ENCODE measurements around the gene ANGPTL7.

The ANGPTL7 gene

DNA sequence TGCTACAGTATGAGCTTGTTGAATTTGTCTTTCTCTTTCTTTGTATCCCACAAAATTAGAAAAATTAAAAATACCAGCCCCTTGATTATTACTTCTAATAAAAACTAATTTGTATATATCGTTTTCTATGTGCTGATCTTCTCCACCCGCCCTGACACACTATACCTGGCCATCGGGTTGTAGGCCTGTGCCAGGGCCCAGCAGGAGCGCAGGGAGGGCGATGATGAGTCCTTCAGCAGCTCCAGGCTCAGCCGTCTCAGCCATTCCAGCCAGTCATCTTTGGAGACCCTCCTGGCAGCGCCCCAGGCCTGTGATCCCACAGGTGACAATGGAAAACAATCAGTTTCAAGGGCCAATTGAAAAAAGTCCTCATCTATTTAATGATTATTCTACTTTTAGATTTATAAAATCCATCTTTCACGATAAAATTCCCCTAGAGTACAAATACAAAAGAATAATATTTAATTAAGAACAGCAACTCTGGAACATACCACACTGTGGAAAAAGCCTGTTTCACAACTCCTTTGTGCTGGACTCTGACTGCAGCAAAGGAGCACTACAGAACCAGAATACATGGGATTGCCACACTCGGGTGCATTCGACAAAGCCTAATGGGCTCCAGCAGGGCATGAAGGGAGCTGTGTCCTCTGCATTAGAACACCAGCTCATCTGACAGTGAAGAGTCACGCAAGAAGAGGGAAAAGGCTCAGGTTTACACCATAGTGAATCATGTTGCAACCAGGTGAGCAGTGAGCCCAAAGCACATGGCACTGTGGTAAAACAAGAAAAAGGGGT is 15.4 kb downstream of the ANGPTL7 start:
- no peak for DNase-seq (ENCODE audit: low read depth in 2 of 2)

DNA sequence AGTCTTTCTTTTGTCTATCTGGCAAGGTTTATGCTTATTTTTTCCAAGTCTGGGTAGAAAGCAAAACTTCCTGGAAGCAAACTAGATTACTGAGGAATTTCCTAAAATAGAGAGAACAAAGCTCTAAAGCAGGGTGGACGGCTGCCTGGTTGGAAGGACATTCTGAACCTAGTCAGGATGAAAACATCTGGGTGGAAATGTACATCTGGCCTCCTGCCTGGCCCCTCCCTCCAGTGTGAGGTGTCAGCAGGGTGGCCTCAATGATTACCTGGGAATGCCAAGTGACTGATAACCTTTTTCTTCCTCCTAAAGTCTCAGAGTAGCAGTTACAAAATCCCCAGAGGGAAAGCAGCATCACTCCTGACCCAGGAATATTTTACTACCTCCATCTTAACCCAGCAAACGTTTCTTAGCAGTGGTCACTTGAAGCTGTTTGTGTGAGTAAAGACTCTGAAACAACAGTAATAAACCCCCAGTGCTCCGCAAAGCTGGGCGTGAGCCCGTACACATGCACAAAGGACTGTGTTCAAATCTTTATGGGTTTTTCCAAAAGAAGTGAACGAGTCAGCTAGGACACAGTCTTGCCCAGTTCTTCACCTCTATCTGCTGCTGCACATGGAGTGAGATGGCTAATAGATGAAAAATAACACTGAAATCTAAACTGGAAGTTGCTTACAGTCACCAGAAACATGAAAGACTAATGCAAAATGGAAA is 18.9 kb downstream of the ANGPTL7 start:
- DNase-seq (ENCODE audit: low read depth in 2 of 2) = no peak

DNA sequence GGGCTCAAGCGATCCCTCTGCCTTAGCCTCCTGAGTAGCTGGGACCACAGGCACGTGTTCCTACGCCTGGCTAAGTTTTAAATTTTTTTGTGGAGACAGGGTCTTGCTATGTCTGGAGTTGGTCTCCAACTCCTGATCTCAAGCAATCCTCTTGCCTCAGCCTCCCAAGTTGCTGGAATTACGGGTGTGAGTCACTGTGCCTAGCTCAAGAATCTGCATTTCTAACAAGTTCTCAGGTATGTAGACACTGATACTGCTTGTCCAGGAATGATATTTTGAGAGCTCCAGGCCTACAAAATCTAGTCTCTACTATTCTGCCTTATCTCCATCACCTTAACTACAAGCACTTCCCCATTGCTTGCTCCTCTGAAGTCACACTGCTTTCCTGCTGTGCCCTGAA is 22.3 kb downstream of the ANGPTL7 start:
- no peak for DNase-seq (ENCODE audit: low read depth in 2 of 2)

DNA sequence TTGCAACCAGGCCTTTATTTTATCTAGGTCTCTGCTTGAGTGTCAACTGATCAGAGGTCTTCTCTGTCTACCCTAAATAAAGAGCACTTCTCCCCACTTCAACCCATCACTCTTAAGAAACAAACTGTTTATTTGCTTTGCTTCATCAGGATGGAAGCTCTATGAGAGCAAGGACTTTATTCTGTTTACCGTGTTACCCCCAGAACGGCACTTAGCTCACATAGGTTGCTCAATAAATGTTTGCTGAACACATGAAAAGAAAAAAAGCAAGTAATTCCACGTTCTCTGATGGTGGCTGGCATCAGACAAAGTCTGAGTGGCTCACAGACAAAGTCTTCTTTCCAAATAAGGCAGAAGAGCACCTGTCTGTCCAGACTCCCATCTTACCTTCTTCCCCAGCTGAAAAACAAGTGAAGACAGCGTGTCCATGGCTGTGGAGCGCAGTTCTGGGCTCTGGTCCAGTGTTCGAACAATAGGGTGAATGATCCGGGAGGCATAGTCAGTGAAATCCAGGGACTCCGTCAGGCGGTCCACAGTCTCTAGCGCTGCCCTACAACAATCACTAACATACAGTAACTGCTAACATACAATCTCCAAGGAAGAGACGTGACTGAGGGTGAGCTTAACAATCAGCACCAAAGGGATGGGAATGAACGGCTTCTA is 22.9 kb downstream of the ANGPTL7 start:
- no peak for DNase-seq (ENCODE audit: low read depth in 2 of 2)

DNA sequence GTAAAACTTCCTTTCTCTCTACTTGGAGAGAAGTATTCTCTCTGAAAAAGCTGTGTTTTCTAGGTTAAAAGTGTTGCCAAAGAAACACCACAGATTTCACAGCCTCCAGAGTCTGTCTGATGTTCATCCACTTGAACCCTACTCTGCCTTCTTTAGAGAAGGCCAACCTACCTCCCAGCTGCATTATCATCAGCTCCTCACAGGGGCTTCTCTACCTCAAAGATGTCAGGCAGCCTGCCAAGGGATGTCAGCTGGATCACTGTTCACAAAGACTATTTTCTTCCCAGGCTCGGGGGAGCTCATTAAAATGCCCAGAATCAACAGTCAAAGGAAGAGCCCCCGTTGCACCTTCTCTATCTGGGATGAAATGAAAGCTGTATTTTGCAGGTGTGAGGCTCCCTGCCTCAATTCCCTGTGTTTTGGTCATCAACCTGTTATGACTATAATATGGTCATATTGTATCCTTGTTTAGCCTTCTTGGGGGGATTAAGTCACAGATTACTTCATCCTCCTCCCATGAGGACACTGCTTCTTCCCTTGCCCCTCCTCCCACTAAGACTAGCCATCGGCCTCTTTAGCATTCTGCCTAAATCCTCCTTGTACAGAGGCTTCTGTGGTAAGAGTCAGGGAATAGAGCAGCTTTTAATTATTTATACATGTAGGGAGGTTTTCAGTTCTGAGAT is 25.7 kb downstream of the ANGPTL7 start:
- no peak for DNase-seq (ENCODE audit: low read depth in 2 of 2)

DNA sequence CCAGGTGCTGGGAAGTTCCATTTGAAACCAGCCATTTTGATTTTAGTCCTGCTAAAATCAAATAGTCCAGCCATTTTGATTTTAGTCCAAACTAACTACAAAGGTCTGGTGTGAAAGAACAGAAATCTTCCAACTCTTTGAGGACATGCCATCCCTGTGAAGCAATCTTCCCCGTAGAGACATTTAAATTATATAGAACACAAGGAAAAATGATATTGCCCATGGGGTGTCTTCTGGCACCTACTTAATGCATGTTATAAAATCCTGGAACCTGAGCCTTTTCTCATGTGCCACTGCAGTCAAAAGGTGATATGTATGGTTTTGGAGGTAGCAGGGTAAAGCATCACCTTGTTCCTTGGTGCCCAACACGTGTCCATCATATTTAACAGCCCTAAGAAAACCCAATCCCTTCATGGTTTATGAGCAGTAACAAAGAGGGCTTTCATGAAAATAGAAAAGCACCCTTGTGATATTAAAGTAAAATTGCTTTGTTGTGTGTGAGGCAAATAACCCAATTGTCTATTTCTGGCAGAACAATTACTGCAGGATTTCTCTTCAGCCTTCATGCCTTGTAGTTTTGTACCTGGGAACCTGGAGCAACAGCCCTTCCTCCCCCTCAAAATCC is 26.3 kb downstream of the ANGPTL7 start:
- DNase-seq (ENCODE audit: low read depth in 2 of 2) = no peak

DNA sequence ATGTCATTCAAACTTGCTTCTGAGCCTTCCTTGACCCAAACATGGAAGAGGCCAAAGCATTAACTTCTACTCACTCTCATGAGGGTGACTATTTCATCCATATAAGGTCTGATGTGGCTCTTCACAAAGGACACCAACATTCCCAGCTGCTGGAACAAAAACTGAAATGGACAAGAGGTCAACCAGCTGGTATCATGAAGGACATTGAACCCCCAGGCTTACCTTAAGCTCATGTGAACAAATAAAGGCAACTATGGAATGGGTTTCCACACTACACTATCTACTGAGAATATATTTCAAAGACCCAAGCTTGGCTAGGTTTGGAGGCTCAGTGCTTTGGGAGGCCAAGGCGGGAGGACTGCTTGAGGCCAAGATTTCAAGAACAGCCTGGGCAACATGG is 26.9 kb downstream of the ANGPTL7 start:
- no peak for DNase-seq (ENCODE audit: low read depth in 2 of 2)

DNA sequence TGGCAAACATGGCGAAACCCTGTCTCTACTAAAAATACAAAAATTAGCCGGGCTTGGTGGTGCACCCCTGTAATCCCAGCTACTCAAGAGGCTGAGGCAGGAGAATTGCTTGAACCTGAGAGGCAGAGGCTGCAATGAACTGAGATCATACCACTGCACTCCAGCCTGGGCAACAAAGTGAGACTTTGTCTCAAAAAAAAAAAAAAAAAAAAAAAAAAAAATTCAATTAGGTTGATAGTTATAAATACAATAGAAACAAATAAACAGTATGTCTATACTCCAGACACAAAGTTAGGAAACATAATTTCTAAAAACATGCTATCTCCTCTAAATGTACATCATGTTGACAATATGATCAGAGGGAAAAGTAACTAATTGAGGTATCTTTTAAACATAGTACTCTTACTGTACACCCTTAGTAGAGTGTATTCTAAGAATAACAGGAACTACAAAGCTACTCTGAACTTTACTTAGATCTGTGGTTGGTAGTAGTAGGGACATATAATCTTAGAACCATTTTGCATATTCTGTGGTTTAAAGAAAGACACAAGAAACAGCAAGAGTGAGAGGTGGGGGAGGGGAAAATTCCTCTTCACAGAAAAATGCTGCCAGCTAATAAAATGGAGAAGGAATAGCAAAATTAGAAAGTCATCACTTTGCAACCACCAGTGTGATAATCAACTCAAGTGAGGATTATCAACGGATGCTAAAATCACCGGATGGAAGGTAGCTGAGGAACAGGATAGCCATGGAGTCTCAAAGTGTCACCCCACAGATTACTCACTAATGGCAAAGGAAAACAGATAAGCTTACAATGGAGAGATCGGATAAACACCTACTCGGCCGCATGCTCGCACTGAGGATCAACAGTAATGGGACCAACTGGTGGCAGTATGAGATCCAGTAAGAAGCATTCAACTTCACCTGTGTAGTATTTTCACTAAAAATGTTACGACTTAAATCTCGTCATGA is 38.2 kb downstream of the ANGPTL7 start:
- no peak for DNase-seq (ENCODE audit: low read depth in 2 of 2)

DNA sequence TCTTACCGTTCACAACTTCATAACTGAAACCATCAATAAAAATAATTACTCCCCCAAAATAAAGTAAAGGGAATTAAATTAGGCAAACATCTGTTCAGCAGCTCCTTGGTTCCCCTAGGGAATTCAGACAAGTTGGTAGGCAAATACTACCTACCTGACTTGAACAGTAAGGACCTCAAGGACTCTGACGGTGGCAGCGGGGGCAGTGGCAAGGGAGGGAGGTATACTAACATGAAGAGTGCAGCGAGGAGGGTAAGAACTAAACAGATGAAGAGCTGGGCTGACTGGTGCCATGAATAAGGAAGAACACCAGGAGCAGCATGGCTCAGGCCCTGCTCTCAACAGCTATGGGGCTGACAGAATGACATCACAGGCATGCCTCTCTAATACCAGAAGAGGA is 40.0 kb downstream of the ANGPTL7 start:
- no peak for DNase-seq (ENCODE audit: low read depth in 2 of 2)

DNA sequence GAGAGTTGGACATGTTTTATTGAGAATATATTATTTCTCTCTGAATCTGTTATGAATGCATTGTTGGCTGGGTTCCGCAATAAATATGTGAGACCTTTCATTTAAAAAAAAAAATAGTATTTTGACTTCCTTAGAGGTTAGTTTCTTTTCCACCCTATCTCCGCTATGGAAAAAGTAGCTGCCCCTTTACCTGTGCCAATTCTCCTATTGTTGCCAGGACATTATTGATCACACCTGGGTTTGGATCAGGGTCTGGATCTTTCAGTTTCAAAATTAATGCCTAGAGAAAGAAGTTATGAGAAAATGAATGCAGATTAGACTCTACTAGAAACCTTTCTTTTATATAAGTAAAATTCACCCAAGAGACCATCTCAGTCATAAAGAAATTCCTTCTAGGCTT is 44.1 kb downstream of the ANGPTL7 start:
- DNase-seq (ENCODE audit: low read depth in 2 of 2) = no peak

DNA sequence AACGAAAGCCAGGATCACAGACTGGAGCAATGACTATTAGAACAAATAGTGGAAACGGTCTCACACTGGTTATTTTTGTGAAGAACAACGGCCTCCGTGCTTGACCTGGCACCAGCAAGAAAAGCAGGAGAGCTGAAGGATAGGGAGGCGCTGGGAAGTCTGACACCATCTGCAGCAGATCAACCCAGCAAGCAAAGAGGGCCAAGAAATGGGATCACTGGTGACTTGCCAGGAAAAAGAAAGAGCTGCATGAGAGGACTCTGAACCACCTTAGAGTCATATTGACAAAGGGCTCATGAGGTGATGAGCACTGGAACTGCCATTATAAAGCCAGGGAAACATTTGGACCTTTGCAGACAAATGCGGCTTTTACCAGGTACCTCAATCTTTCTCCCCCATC is 48.2 kb downstream of the ANGPTL7 start:
- DNase-seq (ENCODE audit: low read depth in 2 of 2) = no peak

DNA sequence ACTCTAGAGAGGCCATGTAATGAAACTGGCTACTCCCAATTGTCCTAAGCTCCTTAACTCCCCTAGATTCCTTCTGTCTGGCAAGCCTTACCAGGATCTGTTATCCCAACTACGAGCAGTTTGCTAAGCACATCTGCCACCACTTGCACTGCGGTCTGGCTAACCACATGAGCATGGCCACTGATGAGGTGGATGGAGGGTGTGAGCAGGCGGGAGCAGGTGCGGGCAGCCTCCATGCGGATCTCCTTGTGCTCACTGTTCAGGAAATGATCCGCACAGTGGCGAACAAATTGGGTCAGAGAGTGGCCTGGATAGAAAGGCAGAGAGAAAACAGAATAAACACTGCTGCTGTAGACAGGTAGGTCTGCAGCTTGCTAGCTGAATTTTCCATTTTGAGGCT is 49.2 kb downstream of the ANGPTL7 start:
- no peak for DNase-seq (ENCODE audit: low read depth in 2 of 2)

DNA sequence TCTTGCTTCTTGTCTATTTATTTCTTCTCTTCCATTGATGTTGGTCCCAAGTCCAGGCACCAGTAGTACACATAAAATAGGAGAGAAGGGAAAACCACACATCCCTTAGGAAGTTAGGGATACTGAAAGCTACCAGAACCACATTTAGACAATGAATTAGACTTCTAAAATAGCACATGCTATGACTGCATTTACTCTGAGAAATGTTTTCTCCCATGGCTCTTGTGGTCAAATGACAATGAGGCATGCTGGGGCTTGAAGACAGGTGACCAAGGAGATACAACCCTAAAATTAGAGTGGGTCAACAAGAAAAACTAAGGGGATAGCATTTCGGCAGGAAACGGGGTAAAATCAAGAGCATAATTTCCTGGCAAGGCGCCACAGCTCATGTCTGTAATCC is 56.1 kb downstream of the ANGPTL7 start:
- DNase-seq (ENCODE audit: low read depth in 2 of 2) = no peak
